Measurements from ENCODE around the gene DAPK1.

Gene DAPK1

GRCh38 chr9:87569518-87569917, 71.9 kb downstream of the DAPK1 start:
- H3K27ac ChIP-seq: no peak overlapping the region
- no peaks in the 10 kb centered on the region for H3K27me3 ChIP-seq
- H3K4me1 ChIP-seq: peaks cover 0 to 45% (median 16%) of the 10 kb centered on the region in 4 donors
- no peak for TF ChIP-seq CTCF (IDR thresholded peaks at IDR 0.05)
- H3K4me3 ChIP-seq: no peak overlapping the region
- H3K9me3 ChIP-seq: no peaks in the 10 kb centered on the region
- no peaks in the 10 kb centered on the region for H3K36me3 ChIP-seq
- no peak for DNase-seq
- intact Hi-C loops (cut with DNase I; ENCODE audit: low total_unique reads): no loop called here

- Histone ChIP-seq H3K27ac (no peak overlapping the region), H3K4me3 (no peak overlapping the region), H3K9me3 (no peaks in the 10 kb centered on the region), H3K36me3 (no peaks in the 10 kb centered on the region), H3K4me1 (peaks cover 0 to 39% (median 16%) of the 10 kb centered on the region in 4 donors), H3K27me3 (no peaks in the 10 kb centered on the region)
- intact Hi-C loops (cut with DNase I; ENCODE audit: low total_unique reads): no loop called here
- TF ChIP-seq CTCF (IDR thresholded peaks at IDR 0.05): no peak
- no peak for DNase-seq
Observed at GRCh38 chr9:87570000-87570908, 72.6 kb downstream of the DAPK1 start.

GRCh38 chr9:87572719-87573118, 75.1 kb downstream of the DAPK1 start:
- no peak for DNase-seq
- H3K27ac ChIP-seq: no peak overlapping the region
- peaks cover 0 to 27% (median 10%) of the 10 kb centered on the region in 4 donors for H3K4me1 ChIP-seq
- no peaks in the 10 kb centered on the region for H3K27me3 ChIP-seq
- H3K4me3 ChIP-seq: no peak overlapping the region
- no peaks in the 10 kb centered on the region for H3K9me3 ChIP-seq
- intact Hi-C loops (cut with DNase I; ENCODE audit: low total_unique reads): no loop called here
- TF ChIP-seq CTCF (IDR thresholded peaks at IDR 0.05): no peak
- H3K36me3 ChIP-seq: no peaks in the 10 kb centered on the region

- Histone ChIP-seq H3K27me3 (no peaks in the 10 kb centered on the region), H3K9me3 (no peaks in the 10 kb centered on the region), H3K4me1 (peaks cover 0 to 15% (median 8%) of the 10 kb centered on the region in 4 donors), H3K4me3 (no peak overlapping the region), H3K27ac (no peak overlapping the region), H3K36me3 (no peaks in the 10 kb centered on the region)
- intact Hi-C loops (cut with DNase I; ENCODE audit: low total_unique reads): no loop called here
- no peak for DNase-seq
- TF ChIP-seq CTCF (IDR thresholded peaks at IDR 0.05): no peak
Observed at GRCh38 chr9:87573841-87574342, 76.2 kb downstream of the DAPK1 start.

GRCh38 chr9:87577746-87578145, 80.1 kb downstream of the DAPK1 start:
- DNase-seq: no peak

More at GRCh38 chr9:87577746-87578145, 80.1 kb downstream of the DAPK1 start:
- H3K27me3 ChIP-seq: no peaks in the 10 kb centered on the region
- no peaks in the 10 kb centered on the region for H3K36me3 ChIP-seq
- no peaks in the 10 kb centered on the region for H3K9me3 ChIP-seq
- intact Hi-C loops (cut with DNase I; ENCODE audit: low total_unique reads): no loop called here
- no peak overlapping the region for H3K27ac ChIP-seq
- H3K4me3 ChIP-seq: no peak overlapping the region
- no peaks in the 10 kb centered on the region for H3K4me1 ChIP-seq
- no peak for TF ChIP-seq CTCF (IDR thresholded peaks at IDR 0.05)

Measured in tibial artery (tissue), 4 donors.